CD4-positive, alpha-beta T cell (primary cell): Measurements from ENCODE around the gene TLE6. TPM values are rescaled to one million over a fixed set of nuclear protein-coding genes. Genes with fewer than 3 reads are reported as not detected.

Source experiments
- ATAC-seq: fragments of 200-7000 bp; cut with Tn5 transposase; one replicate; pipeline ENCODE4 v1.10.0; 2022; ENCODE audit warnings: mild to moderate bottlenecking; ENCODE audit not compliant: poor library complexity
- CTCF ChIA-PET: fragments of 350-600 bp; sonication (Branson Sonifier 250); formaldehyde crosslinking; loops from one replicate; lab custom pipeline; 2021; ENCODE audit warnings: antibody characterized with exemption, inconsistent platforms; lab: Charles Lee
- POLR2A ChIA-PET: fragments of 350-600 bp; sonication (Branson Sonifier 250); formaldehyde crosslinking; loops from one replicate; lab custom pipeline; 2021; ENCODE audit warnings: antibody characterized with exemption, inconsistent platforms; lab: Charles Lee
- DNase-seq, 14 experiments: peaks; one replicate each; pipeline ENCODE4 v3.0.0-alpha.2; 2013 to 2020; ENCODE audit warnings: mixed read lengths in 2 of 14
- H3K27ac ChIP-seq, 2 donors: one replicate each; pipeline versions ENCODE4 v1.5.1 to v1.7.0; 2013; ENCODE audit warnings: low read length in 2 of 2, low read depth in 1 of 2, mild to moderate bottlenecking in 1 of 2
- H3K27me3 ChIP-seq, 2 experiments: 1 replicate in 1 of 2; 2 replicates in 1 of 2; pipeline versions ENCODE4 v1.6.1 to v1.7.0; 2013; ENCODE audit warnings: low read length in 2 of 2, control low read depth in 1 of 2, mild to moderate bottlenecking in 1 of 2, moderate library complexity in 1 of 2; ENCODE audit not compliant: insufficient read depth in 2 of 2, control insufficient read depth in 1 of 2
- H3K36me3 ChIP-seq: one replicate; pipeline ENCODE4 v1.6.1; 2013; ENCODE audit warnings: low read length, control low read depth; ENCODE audit not compliant: insufficient read depth
- H3K4me1 ChIP-seq: one replicate; pipeline ENCODE4 v1.6.1; 2013; ENCODE audit warnings: low read length, control low read depth; ENCODE audit not compliant: insufficient read depth
- H3K4me3 ChIP-seq: one replicate; pipeline ENCODE4 v1.5.1; 2013; ENCODE audit warnings: mild to moderate bottlenecking, low read length, moderate library complexity
- H3K9me3 ChIP-seq, 2 experiments: 1 replicate in 1 of 2; 2 replicates in 1 of 2; pipeline versions ENCODE4 v1.6.1 to v1.7.0; 2013; ENCODE audit warnings: low read length in 2 of 2, mild to moderate bottlenecking in 2 of 2, control low read depth in 1 of 2, moderate library complexity in 1 of 2; ENCODE audit not compliant: control insufficient read depth in 1 of 2, insufficient read depth in 1 of 2
- H3K27ac Mint-ChIP-seq: one replicate; pipeline ENCODE4 v1.8.0; 2020; ENCODE audit warnings: mixed read lengths
- H3K27me3 Mint-ChIP-seq: one replicate; pipeline ENCODE4 v1.8.0; 2021; ENCODE audit warnings: mixed read lengths
- H3K36me3 Mint-ChIP-seq: one replicate; pipeline ENCODE4 v1.8.0; 2021; ENCODE audit warnings: low read depth, mixed read lengths
- H3K4me1 Mint-ChIP-seq: one replicate; pipeline ENCODE4 v1.8.0; 2021; ENCODE audit warnings: low read depth, mixed read lengths
- H3K4me3 Mint-ChIP-seq: one replicate; pipeline ENCODE4 v1.8.0; 2020; ENCODE audit warnings: mild to moderate bottlenecking, mixed read lengths
- H3K9me3 Mint-ChIP-seq: one replicate; pipeline ENCODE4 v1.8.0; 2020; ENCODE audit warnings: mixed read lengths
- intact Hi-C, 2 experiments: fragments of 100-400 bp; cut with DNase I in 1 of 2; cut with micrococcal nuclease in 1 of 2; formaldehyde crosslinking; loops; one replicate each; pipeline versions ENCODE4 v1.15.1 to v1.9.0; 2023 to 2025; cut with DNase I, micrococcal nuclease
- total RNA-seq, 174 experiments: library from RNA in 2 of 174; stranded (reverse) in 2 of 174; gene quantifications; one replicate each; pipeline ENCODE4 v1.2.3 and lab custom pipeline; 2021 to 2026
- TF ChIP-seq, protein P1 (sequence below): fragments of 200-600 bp; IDR thresholded peaks from one replicate; pipeline ENCODE4 v1.8.0; 2022; ENCODE audit warnings: antibody characterized with exemption, mild to moderate bottlenecking

TLE6 gene
- total RNA-seq, 2 experiments from 2014 or later, result not detected

DNA sequence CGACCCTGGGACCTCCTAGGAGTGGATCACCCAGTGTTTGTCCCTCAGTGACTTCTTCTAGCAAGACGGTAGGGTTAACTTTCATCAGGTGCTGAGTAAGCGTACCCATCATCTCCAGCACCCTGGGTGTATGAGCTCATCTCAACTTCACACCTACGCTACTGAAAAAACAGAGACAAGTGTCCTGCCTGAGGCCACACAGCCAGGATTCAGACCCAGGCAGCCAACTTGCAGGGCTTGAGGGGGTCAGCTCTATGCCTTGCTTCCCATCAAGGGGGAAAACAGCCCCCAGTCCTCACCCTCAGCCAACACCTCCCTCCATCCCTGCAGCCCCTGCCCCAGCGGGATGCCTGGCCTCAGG is 47.1 kb downstream of the TLE6 start:
- Mint-ChIP-seq H3K27ac (no peak overlapping the region), H3K4me3 (peak overlapping the region; percentile 77), H3K27me3 (no peaks in the 10 kb centered on the region), H3K4me1 (peaks cover 27% of the 10 kb centered on the region), H3K36me3 (no peaks in the 10 kb centered on the region), H3K9me3 (no peaks in the 10 kb centered on the region)
- intact Hi-C loops, result no loop called here
- TF ChIP-seq, protein P1, sequence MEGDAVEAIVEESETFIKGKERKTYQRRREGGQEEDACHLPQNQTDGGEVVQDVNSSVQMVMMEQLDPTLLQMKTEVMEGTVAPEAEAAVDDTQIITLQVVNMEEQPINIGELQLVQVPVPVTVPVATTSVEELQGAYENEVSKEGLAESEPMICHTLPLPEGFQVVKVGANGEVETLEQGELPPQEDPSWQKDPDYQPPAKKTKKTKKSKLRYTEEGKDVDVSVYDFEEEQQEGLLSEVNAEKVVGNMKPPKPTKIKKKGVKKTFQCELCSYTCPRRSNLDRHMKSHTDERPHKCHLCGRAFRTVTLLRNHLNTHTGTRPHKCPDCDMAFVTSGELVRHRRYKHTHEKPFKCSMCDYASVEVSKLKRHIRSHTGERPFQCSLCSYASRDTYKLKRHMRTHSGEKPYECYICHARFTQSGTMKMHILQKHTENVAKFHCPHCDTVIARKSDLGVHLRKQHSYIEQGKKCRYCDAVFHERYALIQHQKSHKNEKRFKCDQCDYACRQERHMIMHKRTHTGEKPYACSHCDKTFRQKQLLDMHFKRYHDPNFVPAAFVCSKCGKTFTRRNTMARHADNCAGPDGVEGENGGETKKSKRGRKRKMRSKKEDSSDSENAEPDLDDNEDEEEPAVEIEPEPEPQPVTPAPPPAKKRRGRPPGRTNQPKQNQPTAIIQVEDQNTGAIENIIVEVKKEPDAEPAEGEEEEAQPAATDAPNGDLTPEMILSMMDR, result no peak
- no peaks in the 10 kb centered on the region for H3K27me3 ChIP-seq
- H3K27ac ChIP-seq, result no peak overlapping the region
- H3K4me3 ChIP-seq, result peak overlapping the region; percentile 14
- no peak for DNase-seq
- no peaks in the 10 kb centered on the region for H3K36me3 ChIP-seq
- ChIA-PET CTCF (interaction anchor here (1.4 kb wide), 1 partner anchor 84 kb away, joined by 3 read pairs; no protein-coding TSS in a partner anchor), POLR2A (interaction anchor here (0.8 to 2.4 kb wide), 4 partner anchors 11 to 37 kb away, joined by 3 to 15 read pairs (median 4); partner anchors contain the start of gene TLE5)
- peak; percentile 8 for ATAC-seq
- peaks cover 28% of the 10 kb centered on the region for H3K4me1 ChIP-seq
- no peaks in the 10 kb centered on the region for H3K9me3 ChIP-seq

DNA sequence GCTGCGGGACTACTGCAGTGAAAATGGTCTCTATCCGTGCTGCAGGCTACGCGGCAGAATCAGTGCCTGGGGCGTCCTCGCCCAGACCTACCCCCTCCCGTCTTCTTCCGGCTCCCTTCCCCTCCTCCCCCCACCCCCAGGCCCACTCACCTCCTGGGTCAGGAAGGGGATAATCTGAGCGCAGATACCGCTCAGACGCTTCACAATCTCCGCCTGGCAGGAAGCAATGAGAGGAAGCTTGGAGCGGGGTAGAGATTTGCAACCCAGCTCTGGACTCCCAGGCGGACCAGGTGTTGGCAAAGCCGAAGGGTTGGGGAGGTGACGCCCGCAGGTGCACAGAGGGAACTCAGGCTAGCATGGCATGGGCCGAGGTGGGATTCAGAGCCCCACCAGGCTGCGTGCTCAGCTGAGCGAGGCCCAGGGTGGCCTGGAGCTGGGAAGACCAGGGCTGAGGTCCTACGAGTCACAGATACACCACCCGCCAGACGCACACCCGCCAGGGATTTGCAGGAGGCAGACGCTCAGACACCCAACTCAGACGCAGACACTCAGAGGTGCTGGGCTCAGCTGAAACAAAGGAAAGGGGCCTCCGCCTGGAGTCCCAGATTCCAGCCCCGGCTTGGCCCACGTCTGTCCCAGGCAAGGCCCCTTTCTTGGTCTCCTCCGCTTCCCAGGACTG is 47.6 kb downstream of the TLE6 start:
- H3K9me3 Mint-ChIP-seq, result no peaks in the 10 kb centered on the region
- H3K36me3 Mint-ChIP-seq, result no peaks in the 10 kb centered on the region
- Histone ChIP-seq H3K27me3 (no peaks in the 10 kb centered on the region), H3K9me3 (no peaks in the 10 kb centered on the region), H3K27ac (peak overlapping the region in 1 of 2 donors; percentile 21), H3K36me3 (no peaks in the 10 kb centered on the region), H3K4me3 (peak overlapping the region; percentile 14), H3K4me1 (peaks cover 34% of the 10 kb centered on the region)
- DNase-seq, result peak in 3 of 14 experiments; percentile 31 to 55 (median 33)
- CTCF ChIA-PET, result interaction anchor here (1.4 kb wide), 1 partner anchor 83 kb away, joined by 3 read pairs; no protein-coding TSS in a partner anchor
- ATAC-seq, result peak; percentile 35
- POLR2A ChIA-PET, result interaction anchor here (1.0 to 2.4 kb wide), 3 partner anchors 11 to 37 kb away, joined by 3 to 15 read pairs (median 5); partner anchors contain the start of gene TLE5
- TF ChIP-seq, protein P1, result no peak
- H3K27me3 Mint-ChIP-seq, result no peaks in the 10 kb centered on the region
- H3K4me3 Mint-ChIP-seq, result peak overlapping the region; percentile 77
- no peak overlapping the region for H3K27ac Mint-ChIP-seq
- intact Hi-C loops, result loop anchor here in 1 of 2 experiments (5.0 kb wide), 1 partner anchor 37 kb away; the partner anchor contains the start of gene TLE5
- peaks cover 32% of the 10 kb centered on the region for H3K4me1 Mint-ChIP-seq

DNA sequence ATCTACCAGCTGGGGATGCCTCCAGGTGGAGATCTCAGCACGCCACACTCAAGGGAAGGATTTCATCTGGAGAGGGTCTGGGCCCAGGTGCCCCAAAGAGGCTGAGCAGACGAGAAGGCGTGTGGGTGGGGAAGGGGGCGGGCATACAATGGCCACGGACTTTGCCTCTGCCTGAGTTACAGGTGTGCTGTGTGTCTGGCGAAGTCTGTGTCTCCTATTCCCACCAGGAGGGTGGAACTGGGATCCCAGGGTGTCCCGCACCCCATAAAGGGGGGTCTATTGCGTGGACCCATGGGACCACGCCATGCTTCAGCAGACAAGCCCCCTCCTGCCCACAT is 48.2 kb downstream of the TLE6 start:
- Histone ChIP-seq H3K36me3 (no peaks in the 10 kb centered on the region), H3K9me3 (no peaks in the 10 kb centered on the region), H3K4me1 (peaks cover 36% of the 10 kb centered on the region), H3K27ac (peak overlapping the region in 1 of 2 donors; percentile 21), H3K4me3 (no peak overlapping the region), H3K27me3 (no peaks in the 10 kb centered on the region)
- DNase-seq (no peak), ATAC-seq (no peak)
- H3K36me3 Mint-ChIP-seq, result no peaks in the 10 kb centered on the region
- intact Hi-C loops, result loop anchor here in 1 of 2 experiments (5.0 kb wide), 1 partner anchor 37 kb away; the partner anchor contains the start of gene TLE5
- H3K27me3 Mint-ChIP-seq, result no peaks in the 10 kb centered on the region
- POLR2A ChIA-PET, result interaction anchor here (1.0 to 2.4 kb wide), 3 partner anchors 10 to 36 kb away, joined by 3 to 15 read pairs (median 5); partner anchors contain the start of gene TLE5
- no peaks in the 10 kb centered on the region for H3K9me3 Mint-ChIP-seq
- CTCF ChIA-PET, result interaction anchor here (1.4 kb wide), 1 partner anchor 83 kb away, joined by 3 read pairs; no protein-coding TSS in a partner anchor
- TF ChIP-seq, protein P1, result no peak
- H3K4me3 Mint-ChIP-seq, result peak overlapping the region; percentile 30
- peaks cover 35% of the 10 kb centered on the region for H3K4me1 Mint-ChIP-seq
- H3K27ac Mint-ChIP-seq, result no peak overlapping the region
